SK-N-DZ (cell line): ENCODE data around the gene FOXJ2.
"Not testable (repeated sequence)": the region's sequence is repeated elsewhere in the genome, so short reads cannot be mapped to it uniquely, and the experiment has no call there.

Experiments used
- DNase-seq: peaks from one replicate; pipeline ENCODE4 v3.0.0-alpha.2; 2015; ENCODE audit warnings: low spot score

FOXJ2 gene

DNA sequence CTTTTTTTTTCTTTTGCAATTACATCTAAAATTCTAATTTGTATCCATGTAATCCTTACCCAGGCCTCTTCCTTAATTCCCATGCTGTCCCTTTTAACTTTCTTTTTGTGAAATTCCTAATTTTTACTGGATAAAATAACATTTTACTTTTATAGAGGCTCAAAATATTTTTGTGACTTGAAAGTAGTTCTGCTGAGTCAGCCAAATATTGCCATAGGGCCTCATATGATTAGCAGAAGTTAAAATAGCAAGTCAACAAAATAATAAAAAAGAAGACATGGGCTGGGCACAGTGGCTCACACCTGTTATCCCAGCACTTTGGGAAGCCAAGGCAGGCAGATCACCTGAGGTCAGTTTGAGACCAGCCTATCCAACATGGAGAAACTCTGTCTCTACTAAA is 31.6 kb downstream of the FOXJ2 start:
- DNase-seq = no peak

DNA sequence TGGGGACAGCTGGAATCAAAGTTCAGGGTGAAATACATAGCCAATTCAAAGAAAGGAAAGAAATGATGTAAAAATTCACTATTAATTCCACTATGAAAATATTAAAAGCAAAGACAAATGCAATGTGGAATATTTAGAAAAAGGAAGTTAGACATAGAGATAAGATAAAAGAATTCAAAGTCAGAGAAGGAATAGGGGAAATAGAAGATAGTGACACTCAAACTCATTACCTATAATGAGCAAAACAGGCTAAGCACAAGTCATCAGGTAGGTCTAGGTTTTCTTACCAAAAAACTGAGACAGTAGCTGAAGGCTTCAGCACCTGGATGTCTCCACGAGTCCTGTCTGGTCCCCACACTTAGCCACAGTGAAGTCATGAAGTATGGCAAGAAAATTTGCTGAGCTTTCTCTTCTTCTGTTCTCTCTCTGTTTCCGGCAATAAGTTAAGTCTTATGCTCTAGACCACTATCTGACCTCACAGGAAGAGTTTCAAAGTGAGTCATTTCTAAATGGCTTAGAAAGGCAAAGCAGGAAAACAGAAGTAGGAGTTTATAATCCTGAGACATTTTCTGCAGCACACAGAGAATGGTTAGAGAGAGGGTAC is 33.6 kb downstream of the FOXJ2 start, which contains the start of gene C3AR1:
Gene C3AR1, minus strand, starts transcription at position 369 of the 604 bp plus-strand sequence. CDS start 6,174 bp downstream, outside the sequence.
- no peak for DNase-seq

- no peak for DNase-seq
Observed at GRCh38 chr12:8069582-8069981, 37.1 kb downstream of the FOXJ2 start.

DNA sequence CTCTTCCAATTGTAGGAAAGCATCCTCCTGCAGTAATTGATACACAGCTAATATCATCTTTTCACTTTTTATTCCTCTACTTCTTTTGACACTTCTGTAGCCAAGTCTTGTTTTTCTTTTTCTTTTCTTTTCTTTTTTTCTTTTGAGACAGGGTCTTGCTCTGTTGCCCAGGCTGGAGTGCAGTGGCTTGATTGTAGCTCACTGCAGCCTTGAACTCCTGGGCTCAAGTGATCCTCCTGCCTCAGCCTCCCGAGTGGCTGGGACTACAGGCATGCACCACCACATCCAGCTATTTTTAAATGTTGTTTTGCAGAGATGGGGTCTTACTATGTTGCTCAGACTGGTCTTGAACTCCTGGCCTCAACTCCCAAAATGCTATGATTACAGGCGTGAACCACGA is 39.3 kb downstream of the FOXJ2 start:
- not testable (repeated sequence) for DNase-seq

DNA sequence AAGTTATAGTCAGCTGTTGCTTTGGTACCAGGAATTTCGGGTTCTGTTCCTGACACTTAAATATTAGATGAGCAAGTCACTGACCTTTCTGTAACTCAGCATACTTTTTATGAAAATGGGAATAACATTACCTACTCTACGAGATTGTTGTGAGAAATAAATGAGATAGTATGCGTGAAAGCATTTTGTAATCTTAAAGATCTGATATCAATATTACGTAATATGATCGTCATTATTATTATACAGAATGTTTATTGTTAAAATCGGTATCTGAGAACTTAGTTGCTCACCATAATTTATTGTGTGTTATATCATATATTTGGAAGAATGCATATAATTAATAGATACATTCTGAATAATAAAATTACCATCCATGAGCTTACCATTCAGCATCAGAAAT is 43.4 kb downstream of the FOXJ2 start:
- no peak for DNase-seq

DNA sequence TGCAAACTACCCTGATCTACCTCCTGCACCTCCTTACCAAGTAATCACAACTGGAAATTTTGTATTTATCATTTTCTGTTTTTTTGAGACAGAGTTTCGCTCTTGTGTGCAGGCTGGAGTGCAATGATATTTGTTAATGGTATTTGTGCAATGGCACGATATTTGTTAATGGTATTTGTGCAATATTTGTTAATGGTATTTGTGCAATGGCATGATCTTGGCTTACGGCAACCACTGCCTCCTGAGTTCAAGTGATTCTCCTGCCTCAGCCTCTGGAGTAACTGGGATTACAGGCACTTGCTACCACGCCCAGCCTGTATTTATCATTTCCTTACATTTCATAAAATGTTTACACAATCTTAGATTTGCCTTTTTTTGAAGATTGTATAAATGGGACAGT is 43.9 kb downstream of the FOXJ2 start:
- DNase-seq = no peak

- DNase-seq = no peak
Observed at GRCh38 chr12:8077207-8077606, 44.7 kb downstream of the FOXJ2 start.

GRCh38 chr12:8078398-8078797 is 45.9 kb downstream of the FOXJ2 start:
- DNase-seq = peak; percentile 32

- no peak for DNase-seq
Observed at GRCh38 chr12:8078916-8079315, 46.4 kb downstream of the FOXJ2 start.

DNA sequence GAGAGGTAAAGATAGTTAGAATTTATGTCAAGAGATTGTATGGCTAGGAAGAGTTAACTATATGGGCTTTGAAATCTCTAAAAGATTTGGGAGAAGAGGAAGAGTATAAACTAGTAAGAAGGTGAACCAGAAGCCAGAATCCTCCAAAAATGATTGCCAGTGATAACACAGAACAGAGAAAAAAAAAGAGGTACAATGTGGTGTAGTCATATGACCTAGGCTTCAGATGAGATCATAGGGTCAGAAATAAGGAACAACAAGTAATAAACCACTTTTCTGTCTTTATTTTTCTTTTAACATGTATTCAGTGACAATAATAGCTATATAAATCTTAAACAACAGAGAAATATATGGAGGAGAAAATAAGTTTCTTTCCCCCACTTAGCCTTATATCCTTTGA is 47.6 kb downstream of the FOXJ2 start:
- no peak for DNase-seq

- DNase-seq = no peak
Observed at GRCh38 chr12:8081251-8081920, 48.9 kb downstream of the FOXJ2 start.

GRCh38 chr12:8082808-8083100 is 50.2 kb downstream of the FOXJ2 start:
- DNase-seq = no peak

- not testable (repeated sequence) for DNase-seq
Observed at GRCh38 chr12:8084351-8084750, 51.8 kb downstream of the FOXJ2 start.

DNA sequence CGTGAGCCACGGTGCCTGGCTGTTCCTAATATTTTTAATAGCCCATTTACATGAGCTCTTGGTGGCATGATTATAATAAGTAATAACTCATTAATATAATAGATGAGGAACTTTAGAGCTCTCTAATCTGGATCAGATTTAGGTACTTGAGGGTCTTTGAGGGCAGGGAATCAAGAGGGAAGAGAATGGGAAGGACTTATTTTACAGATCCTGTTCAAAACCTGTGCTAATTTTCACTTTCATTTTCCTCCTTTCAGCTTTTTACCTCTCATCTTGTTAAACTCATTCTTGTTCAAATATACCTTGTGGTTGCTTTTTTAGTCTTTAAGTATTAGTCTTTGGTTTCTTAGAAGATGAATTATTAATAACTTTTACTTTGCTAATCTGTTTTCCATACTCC is 55.1 kb downstream of the FOXJ2 start:
- DNase-seq = no peak

GRCh38 chr12:8088574-8088973 is 56.1 kb downstream of the FOXJ2 start:
- no peak for DNase-seq

GRCh38 chr12:8089277-8089676 is 56.8 kb downstream of the FOXJ2 start:
- DNase-seq = not testable (repeated sequence)

DNA sequence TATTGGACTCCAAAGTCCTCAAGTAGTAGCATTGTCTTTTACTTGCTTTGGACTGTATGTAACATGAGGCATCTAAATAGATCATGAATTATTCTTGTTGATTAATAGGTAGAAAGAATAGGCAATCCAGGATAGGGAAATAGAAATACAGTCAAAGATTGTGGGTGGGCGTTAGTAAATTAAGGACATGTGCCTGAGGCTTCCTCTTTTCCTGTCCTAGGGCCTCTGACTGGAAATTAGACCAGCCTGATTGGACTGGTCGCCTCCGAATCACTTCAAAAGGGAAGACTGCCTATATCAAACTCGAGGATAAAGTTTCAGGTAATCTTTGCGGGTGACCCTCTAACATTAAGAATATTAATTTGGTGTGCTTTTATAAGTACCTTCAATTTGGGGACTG is 57.2 kb downstream of the FOXJ2 start:
- no peak for DNase-seq

DNA sequence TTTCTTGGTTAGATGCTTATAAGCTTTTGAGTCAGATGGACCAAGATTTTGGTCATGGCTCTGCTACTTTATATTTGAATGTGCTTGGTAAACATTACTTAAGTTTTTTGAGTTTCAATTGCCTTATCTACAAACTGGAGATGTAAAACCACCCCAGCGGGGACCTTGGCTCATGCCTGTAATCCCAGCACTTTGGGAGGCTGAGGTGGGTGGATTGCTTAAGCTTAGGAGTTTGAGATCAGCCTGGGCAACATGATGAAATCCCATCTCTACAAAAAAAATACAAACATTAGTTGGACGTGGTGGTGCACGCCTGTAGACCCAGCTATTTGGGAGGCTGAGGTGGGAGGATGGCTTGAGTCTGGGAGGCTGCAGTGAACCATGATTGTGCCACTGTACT is 60.8 kb downstream of the FOXJ2 start:
- DNase-seq = no peak

DNA sequence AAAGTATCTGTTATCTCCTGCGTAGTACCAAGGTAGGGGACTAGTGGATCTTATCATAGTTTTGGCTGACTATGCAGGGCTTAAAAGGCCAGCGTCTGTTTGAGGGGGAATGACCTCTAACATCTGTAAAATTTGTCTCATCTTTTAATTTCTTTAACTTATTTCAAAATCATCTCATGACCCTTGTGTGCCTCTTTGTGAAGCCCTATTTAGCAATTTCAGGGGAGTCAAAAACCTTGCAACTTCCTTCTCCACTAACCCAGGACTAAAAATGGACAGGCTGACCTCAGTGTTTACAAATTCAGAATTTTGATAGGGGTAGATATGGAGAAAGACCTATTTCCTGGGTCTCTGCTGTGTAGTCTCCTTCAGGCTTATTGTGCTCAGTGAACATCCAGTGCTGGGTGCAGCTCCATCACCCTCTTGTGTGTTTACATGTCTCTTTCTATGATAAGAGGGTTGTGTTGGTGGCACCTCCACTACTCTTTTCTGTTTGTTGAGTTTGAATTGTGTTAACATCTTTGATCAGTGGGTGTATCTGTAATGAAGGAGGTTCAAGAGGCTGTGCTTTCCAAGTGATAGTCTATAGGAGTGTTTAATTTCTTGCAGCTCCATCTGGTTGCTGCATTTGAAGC is 63.9 kb downstream of the FOXJ2 start:
- no peak for DNase-seq

DNA sequence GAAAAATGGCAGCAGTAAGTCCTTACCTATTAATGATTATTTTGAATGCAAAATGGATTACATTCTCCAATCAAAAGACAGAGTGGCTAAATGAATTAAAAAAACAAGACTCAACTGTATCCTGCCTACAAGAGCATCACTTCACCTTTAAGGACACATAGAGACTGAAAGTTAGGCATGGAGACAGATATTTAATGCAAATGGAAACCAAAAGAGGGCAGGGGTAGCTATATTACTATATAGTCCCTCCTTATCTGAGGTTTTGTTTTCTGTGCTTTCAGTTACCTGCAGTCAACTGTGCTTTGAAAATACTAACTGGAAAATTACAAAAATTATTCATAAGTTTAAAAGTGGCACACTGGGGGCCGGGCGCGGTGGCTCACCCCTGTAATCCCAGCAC is 66.7 kb downstream of the FOXJ2 start:
- DNase-seq = no peak
